SHP77 treated with DMSO at 0.1 percent for 48 hours (cell line): ENCODE results near the gene PROS1.
"Not testable (repeated sequence)": the region's sequence is repeated elsewhere in the genome, so short reads cannot be mapped to it uniquely, and the experiment has no call there.

ENCODE experiments used
- DNase-seq: peaks from one replicate; lab custom pipeline; 2025; lab: John Stamatoyannopoulos, UW

PROS1 gene

DNA sequence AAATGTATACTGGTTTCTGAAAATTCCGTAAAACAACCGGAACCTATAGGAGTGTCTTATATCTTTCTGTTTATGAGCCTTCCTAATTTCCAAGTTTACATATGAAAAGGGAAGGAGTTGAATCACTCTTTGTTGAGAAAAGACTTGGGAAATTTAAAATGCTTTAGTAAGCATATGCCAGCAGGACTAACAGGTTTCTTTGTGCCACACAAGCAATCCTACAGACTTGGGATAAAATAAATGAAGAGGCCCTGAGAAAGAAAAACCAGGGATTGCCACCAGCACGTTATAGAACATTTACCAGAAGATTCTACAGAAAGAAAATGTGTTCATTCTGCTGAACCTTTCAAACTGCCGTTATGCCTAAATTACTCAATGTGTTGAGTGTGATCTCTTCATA is 96.3 kb downstream of the PROS1 start:
- not testable (repeated sequence) for DNase-seq

DNA sequence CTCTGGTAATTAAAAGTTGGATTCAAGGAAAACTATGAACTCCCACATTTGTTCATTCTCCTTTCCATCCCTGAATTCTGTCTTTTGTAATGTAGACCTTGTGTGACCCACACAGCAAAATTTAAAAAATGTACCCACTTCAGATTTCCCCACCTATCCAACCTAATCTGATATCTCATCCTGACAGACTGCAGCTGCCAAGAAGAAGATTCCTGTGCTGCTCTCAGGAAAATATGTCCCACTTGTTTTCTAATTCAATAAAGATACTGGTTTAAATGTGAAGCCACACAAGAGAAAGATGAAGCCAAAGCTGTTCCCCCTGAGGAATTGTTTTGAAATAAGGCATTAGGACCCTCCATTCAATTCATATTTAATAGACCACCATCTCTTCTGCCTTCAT is 100.3 kb downstream of the PROS1 start:
- not testable (repeated sequence) for DNase-seq

DNA sequence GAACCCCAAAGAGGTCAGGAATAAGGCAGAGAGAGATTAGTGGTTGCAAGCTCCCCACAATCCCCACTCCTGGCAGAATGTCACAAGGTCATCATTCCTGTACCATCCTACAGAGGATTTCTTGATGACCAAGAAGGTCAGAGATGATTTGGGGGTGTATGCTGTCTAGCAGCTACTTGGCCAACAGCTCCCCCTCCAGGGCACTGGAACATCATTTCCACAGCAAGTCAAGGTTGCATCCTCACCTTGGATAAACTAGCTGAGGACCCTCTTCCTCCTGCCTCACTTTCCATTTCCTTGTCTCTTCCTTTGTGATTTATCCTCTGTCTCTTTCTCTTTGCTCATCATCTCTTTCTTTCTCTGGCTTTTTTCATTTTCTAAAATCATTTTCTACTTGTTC is 106.3 kb downstream of the PROS1 start:
- no peak for DNase-seq

DNA sequence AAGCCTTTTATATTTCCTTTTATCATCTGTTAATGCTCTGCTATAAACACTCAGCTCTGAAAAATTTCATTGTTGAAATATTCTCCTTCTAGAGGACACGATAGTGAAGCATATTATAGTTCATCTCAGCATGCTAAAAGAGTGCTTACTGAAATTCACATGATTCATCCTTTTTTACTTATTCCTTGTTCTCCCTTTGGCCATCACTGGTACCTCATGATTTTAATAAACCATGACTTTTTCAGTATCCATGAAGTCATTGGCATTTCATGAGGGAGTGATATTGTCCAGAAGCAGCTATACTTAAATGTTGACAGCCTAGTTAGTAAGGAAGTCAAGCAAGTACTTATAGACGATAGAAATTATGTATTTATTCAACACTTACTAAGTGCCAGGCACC is 112.7 kb downstream of the PROS1 start:
- no peak for DNase-seq

DNA sequence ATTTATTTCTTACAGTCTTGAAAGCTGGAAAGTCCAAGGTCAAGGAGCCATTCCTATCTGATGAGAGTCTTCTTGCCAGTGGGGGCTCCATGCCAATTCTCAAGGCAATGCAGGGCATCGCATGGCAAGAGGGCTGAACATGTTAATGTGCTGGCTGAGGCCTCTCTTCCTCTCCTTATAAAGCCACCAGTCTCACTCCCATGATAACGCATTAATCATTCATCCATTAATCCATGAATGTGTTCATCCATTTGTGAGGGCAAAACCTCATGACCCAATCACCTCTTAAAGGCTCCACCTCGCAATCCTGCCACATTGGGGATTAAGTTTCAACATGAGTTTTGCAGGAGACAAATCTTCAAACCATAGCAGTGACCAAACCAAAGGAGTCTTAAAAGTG is 118.3 kb downstream of the PROS1 start:
- DNase-seq: no peak

DNA sequence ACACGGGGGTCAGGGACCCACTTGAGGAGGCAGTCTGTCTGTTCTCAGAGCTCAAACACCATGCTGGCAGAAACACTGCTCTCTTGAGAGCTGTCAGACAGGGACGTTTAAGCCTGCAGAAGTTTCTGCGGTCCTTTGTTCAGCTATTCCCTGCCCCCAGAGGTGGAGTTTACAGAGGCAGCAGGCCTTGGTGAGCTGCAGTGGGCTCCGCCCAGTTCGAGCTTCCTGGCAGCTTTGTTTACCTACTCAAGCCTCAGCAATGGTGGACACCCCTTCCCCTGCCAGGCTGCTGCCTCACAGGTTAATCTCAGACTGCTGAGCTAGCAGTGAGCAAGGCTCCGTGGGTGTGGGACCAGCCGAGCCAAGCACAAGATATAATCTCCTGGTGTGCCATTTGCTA is 121.5 kb downstream of the PROS1 start:
- DNase-seq: not testable (repeated sequence)

DNA sequence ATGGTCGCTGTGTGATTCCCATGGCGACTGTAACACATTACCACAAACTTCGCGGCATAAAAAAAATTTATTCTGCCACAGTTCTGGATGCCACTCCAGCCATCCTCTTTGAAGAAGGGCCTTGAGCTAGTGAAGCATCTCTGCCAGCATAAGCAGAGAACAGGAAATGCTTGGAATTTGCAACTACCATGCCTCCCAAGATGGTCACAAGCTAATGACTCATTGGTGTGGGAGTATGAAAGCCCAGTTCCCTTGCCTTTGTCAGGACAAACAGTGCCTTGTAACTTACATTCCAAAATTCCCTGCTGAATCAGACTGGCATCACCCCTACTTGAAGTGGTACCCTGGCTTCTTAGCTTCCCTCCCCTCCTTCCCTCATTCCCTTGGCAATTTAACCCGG is 129.7 kb downstream of the PROS1 start:
- no peak for DNase-seq

DNA sequence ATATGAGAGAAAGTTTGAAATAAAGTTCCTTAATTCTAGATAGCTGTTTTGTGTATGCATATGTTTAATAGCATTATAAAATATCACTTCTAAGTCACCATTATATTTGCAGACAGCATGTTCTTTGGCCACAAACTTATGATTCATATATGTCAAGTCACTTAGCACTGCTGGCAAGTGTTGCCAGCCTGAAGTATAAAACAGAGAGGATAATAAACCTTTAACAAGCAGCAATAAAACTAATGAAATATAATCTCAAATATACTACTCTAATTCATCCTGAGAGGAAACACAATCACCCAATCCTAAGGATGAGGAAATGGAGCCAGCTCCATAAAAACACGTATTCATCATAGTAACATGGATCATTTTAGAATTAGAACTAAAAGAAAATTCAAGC is 134.5 kb downstream of the PROS1 start:
- not testable (repeated sequence) for DNase-seq
